ENCODE results near the gene RPE.

The RPE gene

DNA sequence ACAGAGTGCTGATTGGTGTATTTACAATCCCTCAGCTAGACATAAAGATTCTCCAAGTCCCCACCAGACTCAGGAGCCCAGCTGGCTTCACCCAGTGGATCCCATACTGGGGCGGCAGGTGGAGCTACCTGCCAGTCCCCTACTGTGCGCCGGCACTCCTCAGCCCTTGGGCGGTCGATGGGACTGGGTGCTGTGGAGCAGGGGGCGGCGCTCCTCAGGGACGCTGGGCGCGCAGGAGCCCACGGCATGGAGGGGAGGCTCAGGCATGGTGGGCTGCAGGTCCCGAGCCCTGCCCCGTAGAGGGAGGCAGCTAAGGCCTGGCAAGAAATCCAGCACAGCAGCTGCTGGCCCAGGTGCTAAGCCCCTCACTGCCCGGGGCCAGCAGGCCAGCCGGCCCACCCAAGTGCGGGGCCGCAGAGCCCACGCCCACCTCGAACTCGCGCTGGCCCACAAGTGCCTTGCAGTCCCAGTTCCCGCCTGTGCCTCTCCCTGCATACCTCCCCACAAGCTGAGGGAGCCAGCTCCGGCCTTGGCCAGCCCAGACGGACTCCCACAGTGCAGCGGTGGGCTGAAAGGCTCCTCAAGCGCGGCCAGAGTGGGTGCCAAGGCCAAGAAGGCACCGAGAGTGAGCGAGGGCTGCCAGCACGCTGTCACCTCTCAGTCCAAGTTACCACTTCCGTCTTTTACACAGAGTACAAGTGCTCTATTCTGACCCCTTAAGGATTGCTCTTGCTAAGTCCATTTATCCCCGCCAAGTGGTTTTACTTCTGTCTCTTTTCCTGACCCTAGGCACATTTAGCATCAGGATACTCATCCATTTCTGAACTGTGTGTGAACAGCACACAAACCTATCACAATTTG, 1.7 kb upstream of the RPE start:
- no peak for DNase-seq (ENCODE audit: low spot score)

DNA sequence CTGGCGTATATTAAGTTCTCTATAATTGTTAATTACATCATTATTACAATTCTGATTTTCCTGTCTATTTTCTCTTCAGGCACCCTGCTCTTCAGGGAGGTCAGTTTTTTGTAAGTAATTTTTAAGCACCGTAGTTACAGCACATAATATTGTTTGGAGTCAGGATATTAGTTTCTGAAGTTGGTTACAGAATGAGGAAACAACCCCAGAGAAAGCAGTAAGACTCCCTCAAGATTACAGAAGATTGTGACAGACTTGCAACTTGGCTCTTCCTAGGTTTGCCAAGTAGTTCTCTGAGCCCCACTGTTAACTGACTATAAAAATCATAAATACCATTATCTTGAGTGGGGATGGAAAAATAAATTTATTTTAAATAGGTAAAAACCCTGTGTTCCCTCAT, 921 bp downstream of the RPE start:
- peak; percentile 32 for DNase-seq (ENCODE audit: low spot score)

- DNase-seq (ENCODE audit: low spot score) = peak; percentile 25
These were observed 2.4 kb downstream of the RPE start for GRCh38 chr2:210004881-210005280.

DNA sequence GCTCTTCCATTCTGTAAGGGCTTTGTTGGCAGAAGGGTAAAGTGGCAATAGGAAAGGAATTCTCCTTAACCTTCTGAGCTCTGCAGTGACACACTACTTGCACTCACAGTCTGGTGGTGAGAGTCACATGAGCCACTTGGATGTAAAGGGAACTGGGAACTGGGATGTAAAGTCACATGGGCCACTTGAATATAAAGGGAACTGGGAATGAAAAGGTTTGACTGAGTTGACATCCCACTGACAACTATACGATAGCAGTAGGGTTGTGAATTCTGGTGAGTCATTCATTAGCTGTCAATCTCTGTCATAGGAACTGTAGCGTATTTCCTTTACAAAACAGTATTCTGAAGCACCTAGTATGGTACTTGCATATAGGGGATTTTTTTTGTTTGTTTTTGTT, 5.5 kb downstream of the RPE start:
- DNase-seq (ENCODE audit: low spot score) = peak; percentile 27

DNA sequence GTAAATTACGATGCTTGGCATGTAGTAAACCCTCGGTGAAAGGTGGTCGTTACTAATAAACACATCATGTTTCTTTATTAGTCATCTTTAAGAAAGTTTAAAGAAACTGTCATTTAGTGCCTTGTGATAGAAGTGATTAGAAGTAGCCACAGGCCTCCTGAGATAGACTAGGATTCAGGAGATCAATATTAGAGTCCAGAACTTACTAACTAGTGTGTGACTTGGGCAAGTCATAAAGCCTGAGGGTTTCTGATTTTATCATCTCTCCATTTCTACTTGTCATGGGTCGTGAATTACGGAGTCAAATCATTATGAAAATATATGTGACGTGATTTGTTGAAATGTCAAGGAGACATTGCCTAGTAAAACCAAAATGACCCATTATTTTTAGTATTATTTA, 6.7 kb downstream of the RPE start:
- no peak for DNase-seq (ENCODE audit: low spot score)

DNA sequence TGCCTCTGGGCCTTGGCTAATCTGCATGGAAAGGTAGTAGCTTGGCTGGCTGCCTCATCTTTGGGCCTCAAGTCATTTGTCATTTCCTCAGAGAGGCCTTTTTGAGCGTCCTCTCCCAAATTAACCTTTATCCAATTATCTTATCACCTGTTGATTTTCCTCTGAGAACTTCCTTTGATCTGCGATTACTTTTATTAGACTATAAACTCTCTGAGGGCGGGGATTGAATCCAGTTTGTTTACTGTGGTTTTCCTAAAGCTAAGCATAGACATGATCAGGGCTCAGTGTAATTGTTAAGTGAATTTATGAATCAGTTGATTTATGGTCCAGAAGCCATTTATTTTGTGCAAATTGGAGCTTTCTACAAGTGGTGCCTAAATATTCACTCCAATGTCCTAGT, 7.5 kb downstream of the RPE start:
- no peak for DNase-seq (ENCODE audit: low spot score)

GRCh38 chr2:210020138-210020537, 17.7 kb downstream of the RPE start:
- no peak for DNase-seq (ENCODE audit: low spot score)

DNA sequence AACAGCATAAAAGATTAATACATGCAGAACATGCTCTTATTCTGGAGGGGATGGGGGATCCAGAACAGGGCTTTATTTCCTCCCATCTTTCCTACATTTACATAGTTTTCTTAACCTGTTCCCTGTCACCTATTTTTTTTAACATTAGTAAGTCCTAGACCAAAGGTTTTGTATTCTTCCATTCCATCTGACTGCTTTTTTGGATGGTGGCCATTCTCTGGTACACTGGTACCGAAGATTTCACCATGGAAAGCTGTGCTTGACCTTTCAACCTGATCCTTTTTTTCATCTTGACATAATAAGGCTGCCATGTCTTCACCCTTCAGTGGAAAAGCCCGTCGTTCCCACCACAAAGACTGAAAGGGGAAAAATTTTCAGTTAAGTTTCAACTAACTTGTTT, 20.4 kb downstream of the RPE start:
- no peak for DNase-seq (ENCODE audit: low spot score)

DNA sequence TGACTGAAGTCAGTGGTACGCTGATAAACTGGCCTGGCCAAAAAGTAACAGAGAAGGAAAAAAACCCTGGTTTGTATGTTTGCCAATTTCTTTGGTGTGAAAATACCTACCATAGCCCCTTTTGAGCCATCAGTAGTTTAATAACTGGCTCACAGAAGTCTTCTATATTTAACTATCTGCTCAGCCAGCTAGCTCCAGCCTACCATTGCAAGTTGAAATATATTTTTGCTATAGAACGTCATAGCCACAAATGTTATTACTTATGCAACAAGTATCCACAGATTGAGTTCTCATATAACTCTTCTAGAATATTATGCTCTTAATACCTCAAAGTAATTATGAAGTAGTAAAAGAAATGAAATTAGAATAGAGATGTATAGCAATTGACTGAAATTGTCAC, 25.2 kb downstream of the RPE start:
- DNase-seq (ENCODE audit: low spot score) = no peak

DNA sequence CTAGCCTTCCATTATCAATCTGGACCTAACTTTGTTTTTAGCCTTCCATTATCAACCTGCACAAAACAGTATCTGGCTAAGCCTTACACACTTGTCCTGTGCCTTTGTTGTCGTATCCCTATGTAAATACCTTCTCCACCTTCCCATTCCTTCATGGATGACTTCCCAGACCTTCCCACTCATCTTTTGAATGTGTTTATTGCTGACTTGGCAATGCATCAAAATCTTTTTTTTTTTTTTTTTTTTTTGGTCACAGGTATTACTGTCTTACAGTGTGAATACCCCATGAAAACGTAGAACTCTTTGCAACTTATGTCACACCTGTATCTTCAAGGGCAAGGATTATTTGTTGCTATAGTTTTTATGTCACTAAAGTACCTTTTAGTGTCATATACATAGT, 25.7 kb downstream of the RPE start:
- no peak for DNase-seq (ENCODE audit: low spot score)

GRCh38 chr2:210034087-210034683, 31.7 kb downstream of the RPE start:
- DNase-seq (ENCODE audit: low spot score) = no peak

DNA sequence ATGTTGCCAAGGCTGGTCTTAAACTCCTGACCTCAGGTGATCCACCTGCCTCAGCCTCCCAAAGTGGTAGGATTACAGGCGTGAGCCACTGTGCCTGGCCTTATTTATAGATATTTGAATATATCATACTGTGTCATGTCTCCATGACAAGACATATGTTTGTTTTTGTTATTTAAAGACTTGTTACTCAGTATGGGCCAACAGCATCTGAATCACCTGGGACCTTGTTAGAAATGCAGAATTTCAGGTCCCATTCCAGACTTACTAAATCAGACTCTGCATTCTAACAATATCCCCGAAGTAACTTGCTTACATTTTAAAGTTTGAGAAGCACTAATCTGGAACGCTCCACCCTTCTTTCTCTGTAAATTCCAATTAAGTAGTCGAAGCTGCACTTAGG, 33.2 kb downstream of the RPE start:
- DNase-seq (ENCODE audit: low spot score) = no peak

- DNase-seq (ENCODE audit: low spot score) = no peak
These were observed 35.6 kb downstream of the RPE start for GRCh38 chr2:210038078-210038477.

DNA sequence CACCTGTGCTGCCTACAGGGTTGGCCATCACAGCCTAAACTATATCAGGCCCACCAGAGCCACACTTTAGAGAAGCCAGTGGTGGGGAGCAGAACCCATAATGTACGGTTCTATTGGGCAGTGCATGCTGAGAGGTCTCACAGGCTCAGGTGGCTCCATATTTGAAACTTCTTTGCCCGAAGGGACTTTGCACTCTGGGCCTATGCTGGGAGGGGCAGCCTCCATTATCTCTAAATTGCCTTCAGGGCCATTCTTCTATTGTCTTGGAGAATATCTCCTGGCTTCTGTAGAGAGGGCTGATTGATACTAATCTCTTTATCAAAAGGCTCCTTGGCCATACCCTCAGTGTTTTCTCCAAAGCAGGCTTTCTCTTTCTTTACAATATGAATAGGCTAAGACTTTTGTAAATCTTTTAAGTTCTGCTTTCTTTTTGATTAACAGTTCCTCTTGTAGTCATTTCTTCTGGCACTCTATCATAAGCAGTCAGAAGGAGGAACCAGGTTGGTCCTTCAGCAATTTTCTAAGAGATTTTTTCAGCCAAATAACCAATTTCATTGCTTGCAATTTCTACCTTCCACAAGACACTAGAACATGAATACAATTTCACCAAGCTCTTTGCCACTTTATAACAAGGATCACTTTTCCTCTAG, 44.5 kb downstream of the RPE start:
- no peak for DNase-seq (ENCODE audit: low spot score)

GRCh38 chr2:210049831-210050230, 47.4 kb downstream of the RPE start:
- DNase-seq (ENCODE audit: low spot score) = no peak

- no peak for DNase-seq (ENCODE audit: low spot score)
These were observed 48.4 kb downstream of the RPE start for GRCh38 chr2:210050885-210051284.

DNA sequence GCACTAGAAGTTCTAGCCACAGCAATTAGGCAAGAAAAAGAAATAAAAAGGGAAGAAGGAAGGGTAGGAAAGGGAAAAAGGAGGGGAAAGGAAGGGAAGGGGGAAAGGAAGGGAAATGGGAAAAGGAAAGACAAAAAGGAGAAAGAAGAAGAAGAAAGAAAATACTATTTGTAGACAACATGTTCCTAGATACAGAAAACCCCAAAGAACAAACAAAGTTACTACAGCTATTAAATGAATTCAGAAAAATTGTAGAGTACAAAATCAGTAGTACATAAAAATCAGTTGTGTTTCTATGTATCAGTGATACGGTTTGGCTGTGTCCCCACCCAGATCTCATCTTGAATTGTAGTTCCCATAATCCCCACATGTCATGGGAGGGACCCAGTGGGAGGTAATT, 52.3 kb downstream of the RPE start:
- DNase-seq (ENCODE audit: low spot score) = no peak

- no peak for DNase-seq (ENCODE audit: low spot score)
These were observed 53.4 kb downstream of the RPE start for GRCh38 chr2:210055825-210056224.

DNA sequence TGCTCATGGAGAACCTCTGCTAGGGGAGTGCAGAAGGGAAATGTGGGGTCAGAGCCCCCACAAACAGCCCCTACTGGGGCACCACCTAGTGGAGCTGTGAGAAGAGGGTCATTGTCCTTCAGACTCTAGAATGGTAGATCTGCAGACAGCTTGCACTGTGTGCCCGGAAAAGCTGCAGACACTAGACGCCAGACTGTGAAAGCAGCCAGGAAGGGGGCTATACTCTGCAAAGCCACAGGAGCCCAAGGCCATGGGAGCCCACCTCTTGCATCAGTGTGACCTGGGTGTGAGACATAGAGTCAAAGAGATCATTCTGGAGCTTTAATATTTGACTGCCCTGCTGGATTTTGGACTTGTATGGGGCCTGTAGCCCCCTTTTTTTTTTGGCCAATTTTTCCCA, 60.9 kb downstream of the RPE start:
- no peak for DNase-seq (ENCODE audit: low spot score)

All from RKO (cell line).